Stimulated activated CD8-positive, alpha-beta memory T cell treated with anti-CD3 and anti-CD28 coated beads, Interleukin-7, amount 100 ng/mL, for 24 hours (primary cell): ENCODE measurements around the gene ST6GALNAC1.
"Not testable (repeated sequence)": the region's sequence is repeated elsewhere in the genome, so short reads cannot be mapped to it uniquely, and the experiment has no call there.

Experiments used
- DNase-seq: peaks from one replicate; pipeline ENCODE4 v3.0.0-alpha.2; 2020; ENCODE audit warnings: low read depth

The ST6GALNAC1 gene

GRCh38 chr17:76642032-76642561 is 1.5 kb downstream of the ST6GALNAC1 start:
- DNase-seq: no peak

- DNase-seq: no peak
Measured at GRCh38 chr17:76641501-76641900, 2.1 kb downstream of the ST6GALNAC1 start.

- no peak for DNase-seq
Measured at GRCh38 chr17:76640550-76641380, 2.8 kb downstream of the ST6GALNAC1 start.

GRCh38 chr17:76638263-76638662 is 5.3 kb downstream of the ST6GALNAC1 start:
- DNase-seq: no peak

GRCh38 chr17:76636486-76637206 is 6.9 kb downstream of the ST6GALNAC1 start:
- not testable (repeated sequence) for DNase-seq

GRCh38 chr17:76635659-76636360 is 7.7 kb downstream of the ST6GALNAC1 start:
- no peak for DNase-seq

GRCh38 chr17:76635039-76635438 is 8.5 kb downstream of the ST6GALNAC1 start:
- no peak for DNase-seq

- no peak for DNase-seq
Measured at GRCh38 chr17:76633628-76634328, 9.8 kb downstream of the ST6GALNAC1 start.

- DNase-seq: no peak
Measured at GRCh38 chr17:76631821-76632565, 11.6 kb downstream of the ST6GALNAC1 start.

- no peak for DNase-seq
Measured at GRCh38 chr17:76630151-76630550, 13.4 kb downstream of the ST6GALNAC1 start.

GRCh38 chr17:76627510-76627909 is 16.0 kb downstream of the ST6GALNAC1 start:
- DNase-seq: no peak

- DNase-seq: no peak
Measured at GRCh38 chr17:76626442-76626841, 17.1 kb downstream of the ST6GALNAC1 start.

- no peak for DNase-seq
Measured at GRCh38 chr17:76625496-76625895, 18.1 kb downstream of the ST6GALNAC1 start.

- peak; percentile 52 for DNase-seq
Measured at GRCh38 chr17:76623271-76624146, 20.0 kb downstream of the ST6GALNAC1 start.

- no peak for DNase-seq
Measured at GRCh38 chr17:76617838-76618237, 25.7 kb downstream of the ST6GALNAC1 start.

- DNase-seq: no peak
Measured at GRCh38 chr17:76614912-76615617, 28.5 kb downstream of the ST6GALNAC1 start.

GRCh38 chr17:76614064-76614759 is 29.3 kb downstream of the ST6GALNAC1 start:
- not testable (repeated sequence) for DNase-seq

- DNase-seq: no peak
Measured at GRCh38 chr17:76612977-76613851, 30.3 kb downstream of the ST6GALNAC1 start.
